HG02885 (cell line): ENCODE results near the gene TTLL11.
"Not testable (repeated sequence)": the region's sequence is repeated elsewhere in the genome, so short reads cannot be mapped to it uniquely, and the experiment has no call there.

Experiments
- ATAC-seq: cut with Tn5 transposase; IDR thresholded peaks from one replicate; pipeline ENCODE4 v1.9.1; 2021; ENCODE audit warnings: mild to moderate bottlenecking; ENCODE audit not compliant: unreplicated experiment, poor library complexity

TTLL11 gene

DNA sequence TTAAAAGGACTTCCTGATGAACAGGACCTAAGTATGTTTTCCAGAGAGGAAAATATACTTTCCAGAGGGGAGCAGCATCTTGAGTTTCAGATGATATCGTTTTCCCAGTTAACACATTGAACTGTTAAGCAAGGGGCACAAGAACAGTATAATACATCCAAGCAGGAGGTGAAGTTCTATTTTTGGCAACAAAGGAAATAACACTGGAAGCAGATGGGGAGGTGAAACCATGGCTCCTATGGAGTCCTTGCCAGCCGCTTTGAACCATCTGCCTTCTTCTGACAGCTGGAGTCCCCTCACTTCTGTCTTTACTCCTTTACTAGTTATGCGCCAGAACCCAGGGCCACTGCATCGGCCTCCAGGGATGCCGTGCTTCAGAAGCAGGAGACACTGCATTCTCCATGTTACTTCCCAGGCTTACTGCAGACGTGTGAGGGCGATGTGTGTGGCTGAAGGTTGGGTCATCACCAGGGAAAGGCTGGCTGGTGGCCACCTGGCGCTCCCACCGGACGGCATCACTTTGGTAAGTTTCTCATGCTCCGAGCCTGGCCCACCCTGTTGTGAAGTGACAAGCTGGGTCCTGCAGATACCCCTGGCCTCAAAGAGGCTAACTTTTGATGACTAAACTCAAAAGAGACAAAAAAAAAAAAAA is 77.8 kb downstream of the TTLL11 start:
- no peak for ATAC-seq

DNA sequence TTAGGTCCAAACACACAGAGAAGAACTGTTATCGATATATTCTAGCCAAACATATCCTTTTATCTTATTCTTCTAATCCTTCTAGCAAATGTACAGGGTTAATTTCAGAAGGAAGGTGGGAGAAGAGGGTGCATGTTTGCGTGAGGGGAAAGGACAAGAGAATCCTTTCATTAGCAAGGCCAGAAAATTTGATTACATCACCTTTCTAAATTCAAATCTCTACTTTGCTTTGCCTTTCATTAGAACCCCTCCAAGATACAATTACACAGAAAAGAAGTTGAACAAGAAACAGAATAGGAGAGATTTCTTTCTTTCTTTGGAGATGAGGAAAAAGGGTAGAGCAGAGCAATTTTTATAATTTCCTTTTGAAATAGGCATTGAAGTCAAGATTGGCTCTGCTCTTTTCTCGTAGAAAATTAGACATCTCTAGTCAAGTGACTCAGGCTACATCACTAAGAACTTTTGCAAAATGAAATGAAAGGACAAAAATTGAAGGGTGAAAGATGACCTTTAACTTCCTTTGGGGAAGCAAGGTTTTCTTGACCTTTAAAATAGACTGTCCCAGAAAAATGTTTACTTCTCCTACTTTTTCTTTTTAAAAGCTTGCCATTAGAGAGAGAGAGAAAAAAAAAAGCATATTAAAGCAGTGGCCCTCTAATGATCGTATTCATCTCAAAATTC is 81.2 kb downstream of the TTLL11 start:
- ATAC-seq, result no peak

DNA sequence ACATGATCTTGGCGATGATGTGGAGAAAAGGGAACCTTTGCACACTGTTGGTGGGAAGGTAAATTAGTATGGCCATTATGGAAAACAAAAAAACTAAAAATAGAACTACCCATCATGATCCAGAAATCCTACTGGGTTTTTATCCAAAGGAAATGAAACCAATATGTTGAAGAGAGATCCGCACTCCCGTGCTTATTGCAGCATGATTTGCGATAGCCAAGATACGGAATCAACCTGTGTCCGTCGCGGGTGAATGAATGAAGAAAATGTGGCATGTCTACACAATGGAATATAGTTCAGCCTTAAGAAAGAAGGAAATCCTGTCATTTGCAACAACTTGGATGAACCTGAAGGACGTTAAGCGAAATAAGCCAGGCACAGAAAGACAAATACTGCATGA is 84.5 kb downstream of the TTLL11 start:
- ATAC-seq, result no peak

DNA sequence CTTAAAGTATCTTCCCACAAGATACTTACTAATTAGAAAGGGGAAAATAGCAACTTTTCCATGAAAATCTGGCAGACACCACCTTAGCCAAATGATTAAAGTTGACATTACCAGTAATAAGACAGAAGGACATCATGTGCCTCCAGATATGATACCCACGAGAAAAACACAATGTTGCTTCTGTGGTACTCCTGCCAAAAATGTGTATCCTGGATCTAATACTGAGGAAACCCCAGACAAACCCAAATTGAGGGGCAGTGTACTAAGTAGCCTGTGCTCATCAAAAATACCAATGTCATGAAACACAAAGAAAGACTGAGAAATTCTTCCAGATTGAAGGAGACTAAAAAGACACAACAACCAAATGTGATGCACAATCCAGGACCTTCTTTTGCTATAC is 85.3 kb downstream of the TTLL11 start:
- no peak for ATAC-seq

DNA sequence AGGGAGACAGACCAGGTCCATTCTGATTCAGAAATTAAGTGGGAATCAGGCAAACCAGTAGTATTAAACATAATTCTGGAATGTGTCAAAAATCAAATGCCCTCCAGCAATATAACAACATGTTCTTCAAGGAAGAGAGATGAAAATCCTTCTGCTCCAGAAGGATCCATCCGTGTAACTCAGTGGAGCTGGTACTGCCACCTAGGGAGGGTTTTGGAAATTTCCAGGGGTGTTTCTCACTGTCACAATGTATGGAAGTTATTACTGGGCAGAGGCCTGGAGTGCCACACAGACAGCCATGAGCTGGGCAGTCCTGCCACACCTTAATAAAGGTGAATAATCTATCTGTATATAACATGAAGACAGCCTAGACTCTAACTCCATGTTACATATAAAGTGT is 87.5 kb downstream of the TTLL11 start:
- ATAC-seq, result no peak

DNA sequence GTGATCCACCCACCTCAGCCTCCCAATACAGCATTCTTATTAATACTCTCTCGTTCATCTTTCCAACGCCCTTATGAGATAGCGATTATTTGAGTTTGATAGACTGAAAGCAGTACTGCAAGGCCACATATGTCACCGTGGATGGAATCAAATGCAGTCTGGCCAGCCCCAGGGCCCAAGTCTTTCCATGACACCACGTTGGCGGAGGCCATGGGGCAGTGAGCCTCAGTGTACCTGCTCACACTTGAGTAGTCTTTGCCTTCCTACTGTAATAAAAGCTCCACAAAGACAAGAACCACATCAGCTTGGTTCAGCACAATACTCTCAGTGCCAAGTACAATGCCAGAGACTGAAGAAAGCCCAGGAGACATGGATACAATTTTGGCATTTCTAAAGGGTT is 88.5 kb downstream of the TTLL11 start:
- ATAC-seq, result no peak

DNA sequence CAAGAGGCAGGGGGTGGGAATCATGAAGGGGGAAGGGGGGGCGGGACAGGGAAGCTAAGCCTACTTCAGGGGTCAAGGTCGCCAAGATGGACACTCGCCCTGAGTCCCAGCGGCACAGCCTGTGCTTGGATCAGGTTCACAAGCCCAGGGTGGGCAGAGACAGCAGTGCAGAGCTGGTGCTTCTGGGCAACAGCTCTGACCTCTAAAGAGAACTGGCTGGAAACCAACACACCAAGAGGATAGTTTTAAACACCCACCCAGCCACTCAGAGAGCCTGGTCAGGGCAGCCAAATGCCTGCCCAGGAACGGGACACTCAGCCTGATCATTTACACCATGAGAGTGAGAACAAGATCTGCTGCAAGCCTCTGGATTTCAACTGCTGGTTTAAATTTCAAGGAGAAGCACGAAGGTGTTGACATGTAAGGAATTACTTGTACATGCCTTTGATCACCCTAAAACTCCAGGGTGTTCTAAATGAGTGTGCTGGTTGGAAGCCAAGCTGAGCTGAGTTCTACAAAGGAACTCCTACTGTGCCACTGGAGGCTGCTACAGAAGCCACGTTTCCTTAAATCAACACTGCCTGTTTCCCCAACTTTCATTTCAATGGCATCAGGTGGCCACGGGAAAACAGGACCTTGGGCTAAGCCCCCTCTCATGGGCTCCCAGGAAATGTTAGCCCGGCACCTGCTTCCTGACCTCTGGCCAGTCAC is 91.5 kb downstream of the TTLL11 start:
- ATAC-seq, result no peak

DNA sequence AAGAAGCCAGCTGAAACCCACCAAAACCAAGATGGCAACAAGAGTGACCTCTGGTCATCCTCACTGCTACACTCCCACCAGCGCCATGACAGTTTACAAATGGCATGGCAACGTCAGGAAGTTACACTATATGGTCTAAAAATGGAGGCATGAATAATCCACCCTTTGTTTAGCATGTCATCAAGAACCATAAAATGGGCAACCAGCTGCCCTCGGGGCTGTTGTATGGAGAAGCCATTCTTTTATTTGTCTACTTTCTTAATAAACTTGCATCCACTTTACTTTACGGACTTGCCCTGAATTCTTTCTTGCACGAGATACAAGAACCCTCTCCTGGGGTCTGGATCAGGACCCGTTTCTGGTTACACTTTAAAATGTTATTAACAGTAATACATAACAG is 92.6 kb downstream of the TTLL11 start:
- ATAC-seq, result not testable (repeated sequence)

DNA sequence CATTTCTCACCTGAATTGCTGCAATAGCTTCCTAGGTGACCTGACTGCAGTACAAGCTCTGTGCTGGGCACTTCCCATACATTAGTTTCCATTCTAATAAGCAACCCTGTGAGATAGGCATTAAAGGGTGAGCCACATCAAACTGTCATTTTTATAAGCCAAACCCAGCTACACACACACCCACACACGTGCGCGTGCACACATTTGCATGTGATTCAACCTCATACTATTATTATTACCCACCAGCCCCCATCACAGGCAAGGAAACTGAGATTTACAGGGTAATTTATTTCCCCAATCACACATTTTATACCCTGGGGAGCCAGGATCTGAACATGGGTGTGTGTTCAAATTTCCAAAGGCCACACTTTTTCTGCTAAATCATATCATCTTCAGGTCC is 93.6 kb downstream of the TTLL11 start:
- ATAC-seq, result no peak

DNA sequence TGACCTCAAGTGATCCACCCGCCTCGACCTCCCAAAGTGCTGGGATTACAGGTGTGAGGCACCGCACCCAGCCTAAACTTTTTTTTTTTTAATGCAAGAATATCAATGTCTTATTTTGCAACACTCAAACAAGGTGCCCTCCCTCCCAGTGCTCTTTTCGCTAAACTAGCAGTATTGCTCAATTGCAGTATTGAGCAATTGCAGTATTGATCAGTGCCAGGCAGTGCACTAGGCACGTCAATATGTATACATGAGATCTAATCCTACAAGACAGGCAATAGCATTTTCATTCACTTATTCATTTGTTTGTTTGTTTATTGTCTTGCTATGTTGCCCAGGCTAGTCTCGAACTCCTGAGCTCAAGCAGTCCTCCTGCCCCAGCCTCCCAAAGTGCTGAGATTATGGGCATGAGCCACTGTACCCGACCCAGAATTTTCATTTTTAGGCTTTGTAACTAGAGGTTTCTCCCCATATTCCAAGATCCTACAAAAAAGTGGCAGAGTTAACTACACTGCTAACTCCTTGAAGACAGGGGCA is 94.5 kb downstream of the TTLL11 start:
- no peak for ATAC-seq

DNA sequence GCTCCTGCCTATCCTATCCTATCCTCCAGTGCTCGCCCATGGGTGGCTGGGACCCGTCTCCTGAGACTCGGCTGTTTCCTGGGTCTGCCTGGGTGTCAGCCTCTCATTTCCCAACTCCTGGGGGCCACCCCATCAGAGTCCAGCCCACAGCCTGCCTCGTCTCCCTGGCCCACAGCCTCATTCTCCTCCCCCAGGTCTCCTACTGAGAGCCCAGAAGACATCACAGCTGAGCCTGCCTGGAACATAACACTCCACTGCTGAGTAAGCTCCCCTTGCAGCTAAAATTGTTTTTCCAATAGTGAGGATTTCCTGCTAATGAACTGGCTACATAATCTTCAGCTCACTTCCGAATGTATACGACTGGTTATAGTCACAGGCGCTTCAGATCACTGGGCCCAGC is 95.3 kb downstream of the TTLL11 start:
- ATAC-seq, result no peak

DNA sequence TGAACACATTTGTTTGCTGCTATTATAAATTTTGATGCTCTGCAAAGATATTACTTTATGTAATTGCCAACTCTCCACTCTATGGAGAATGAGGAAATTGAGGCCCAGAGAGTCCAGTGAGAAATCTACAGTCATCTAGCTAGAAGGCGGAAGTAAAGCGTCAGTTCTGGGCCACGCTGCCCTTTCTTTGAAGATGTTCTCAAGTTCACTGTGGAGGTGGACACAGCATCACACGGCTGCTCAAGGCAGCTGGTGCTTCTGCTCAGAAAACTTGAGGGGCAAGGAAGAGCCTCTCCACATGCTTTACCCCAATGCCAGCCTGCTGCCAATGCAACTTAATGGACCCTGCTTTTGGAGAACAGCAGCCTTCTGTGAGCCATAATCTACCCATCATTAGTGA is 96.3 kb downstream of the TTLL11 start:
- ATAC-seq, result no peak

DNA sequence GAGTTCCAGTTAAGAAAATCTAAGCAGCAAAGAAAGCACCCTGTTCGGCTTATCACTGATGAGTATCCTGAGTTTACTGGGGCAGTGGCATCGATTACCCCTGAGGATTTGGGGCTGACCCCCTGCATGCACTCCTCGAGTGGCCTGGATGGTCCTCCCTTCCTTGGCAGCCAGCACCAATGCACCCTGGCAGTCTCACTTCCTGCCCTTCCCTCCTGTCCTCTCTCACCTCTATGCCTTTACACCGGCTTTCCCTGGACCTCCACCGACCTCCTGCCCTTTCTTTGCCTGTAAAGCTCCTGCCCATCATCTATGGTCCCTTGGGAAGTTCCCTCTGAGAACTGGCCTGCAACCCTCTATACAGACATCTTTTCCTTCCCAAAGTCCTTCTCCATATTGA is 97.1 kb downstream of the TTLL11 start:
- no peak for ATAC-seq

DNA sequence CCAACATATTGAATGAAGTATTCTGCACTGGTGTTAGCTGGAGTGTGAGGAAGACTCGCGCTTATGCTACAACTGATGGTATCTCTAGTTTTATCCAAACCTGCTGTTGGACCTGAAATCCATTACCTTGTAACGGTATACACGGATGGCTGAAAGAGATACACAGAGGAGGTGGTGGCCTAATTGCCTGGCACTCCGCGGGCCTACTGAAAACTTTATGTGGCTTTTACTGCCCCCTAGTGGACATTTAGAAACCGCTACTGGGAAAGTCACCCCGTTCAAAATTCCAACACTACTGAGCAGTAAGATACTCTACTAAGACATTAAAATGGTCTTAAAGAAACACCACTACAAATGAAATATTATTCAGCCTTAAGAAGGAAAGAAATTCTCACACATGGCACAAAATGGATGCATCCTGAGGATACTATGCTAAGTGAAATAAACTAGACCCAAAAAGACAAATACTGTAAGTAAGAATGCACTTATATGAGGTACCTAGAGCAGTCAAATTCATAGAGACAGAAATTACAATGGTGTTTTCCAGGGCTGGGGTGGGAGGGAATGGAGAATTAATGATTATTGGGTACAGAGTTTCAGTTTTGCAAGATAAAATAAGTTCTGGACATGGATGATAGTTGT is 100.4 kb downstream of the TTLL11 start:
- no peak for ATAC-seq

DNA sequence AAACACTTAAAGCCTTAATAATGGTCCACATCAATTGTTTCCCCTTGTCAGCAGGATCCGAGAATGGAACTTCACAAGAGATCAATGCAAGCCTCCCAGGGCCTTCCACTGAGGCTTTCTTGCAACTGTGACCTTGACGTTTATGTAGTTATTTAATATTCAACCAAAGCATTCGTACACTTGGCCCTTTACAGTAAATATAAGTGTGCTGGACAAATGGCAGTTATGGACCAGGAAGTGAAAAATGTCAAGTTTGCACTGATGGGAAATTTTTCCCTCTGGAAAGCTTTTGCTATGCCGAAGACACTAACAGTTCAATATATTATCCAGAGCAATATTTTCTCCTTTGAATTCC is 101.8 kb downstream of the TTLL11 start:
- no peak for ATAC-seq

DNA sequence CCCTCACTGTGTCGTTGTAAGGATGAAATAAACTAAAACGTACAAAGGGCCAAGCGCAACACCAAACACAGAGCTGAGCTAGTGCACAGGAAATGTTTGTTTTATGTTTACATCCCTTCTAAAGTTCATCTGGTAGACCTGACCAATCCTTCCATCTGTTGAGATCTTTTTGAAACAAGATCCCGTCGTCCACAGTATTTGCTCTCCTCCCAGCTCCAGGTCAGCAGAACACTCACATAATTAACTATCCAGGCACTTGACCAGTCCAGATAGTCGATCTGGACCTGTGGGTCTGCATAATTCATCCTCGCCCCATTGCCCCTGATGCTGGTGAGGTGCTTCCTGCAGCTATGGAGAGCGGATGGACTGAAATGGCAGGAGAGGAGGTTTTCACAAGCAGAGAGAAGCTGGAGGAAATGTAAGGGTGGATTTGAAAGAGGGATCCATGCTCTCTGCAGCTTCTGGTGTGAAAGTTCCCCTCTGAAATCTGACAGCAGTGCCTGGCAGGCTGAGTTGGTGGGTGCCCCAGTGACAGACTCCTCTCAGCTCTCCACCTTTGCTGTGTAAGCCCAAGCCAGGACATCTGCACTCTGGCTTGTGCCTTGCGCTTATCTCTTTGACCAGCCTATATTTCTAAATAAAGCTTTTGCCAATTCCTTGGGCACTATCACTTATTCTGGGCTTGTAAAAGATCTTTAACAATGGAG is 102.4 kb downstream of the TTLL11 start:
- ATAC-seq, result no peak

DNA sequence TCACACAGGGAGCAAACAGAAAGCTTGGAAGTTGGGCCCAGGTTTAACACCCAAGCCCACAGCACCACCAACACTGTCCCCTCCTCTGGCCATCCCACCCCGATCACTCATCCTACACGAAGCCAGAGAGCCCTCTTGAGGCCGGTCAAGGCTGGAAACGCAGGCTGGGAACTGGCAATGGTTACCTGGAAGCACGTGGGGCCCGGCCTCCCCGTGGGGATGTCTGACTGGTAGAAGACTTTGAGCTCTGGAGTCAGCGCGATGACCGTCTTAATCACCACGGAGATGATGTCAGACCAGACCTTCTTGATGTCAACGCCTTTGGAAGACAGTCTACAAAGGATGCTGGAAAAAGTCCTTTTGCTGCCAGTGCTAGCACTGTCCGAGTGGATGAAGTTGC is 104.1 kb downstream of the TTLL11 start:
- no peak for ATAC-seq

DNA sequence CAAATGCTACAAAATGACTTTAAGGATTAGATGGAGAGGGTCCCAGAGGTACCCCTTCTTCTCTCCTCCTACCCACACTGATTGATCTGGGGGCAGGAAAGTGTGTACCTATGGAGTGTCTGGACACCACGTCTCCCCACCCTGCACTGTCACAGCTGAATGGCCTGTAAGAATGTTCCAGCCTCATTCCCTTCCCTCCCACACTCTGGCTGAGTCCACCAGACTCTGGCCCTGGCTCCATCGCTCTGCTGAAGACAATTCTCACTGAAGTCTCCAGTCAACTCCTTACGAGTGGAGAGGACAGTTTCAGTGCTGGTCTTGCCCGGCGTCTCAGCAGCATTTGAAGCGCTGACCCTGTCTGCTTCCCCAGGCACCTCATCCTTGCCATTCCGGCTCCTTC is 105.8 kb downstream of the TTLL11 start:
- ATAC-seq, result no peak

DNA sequence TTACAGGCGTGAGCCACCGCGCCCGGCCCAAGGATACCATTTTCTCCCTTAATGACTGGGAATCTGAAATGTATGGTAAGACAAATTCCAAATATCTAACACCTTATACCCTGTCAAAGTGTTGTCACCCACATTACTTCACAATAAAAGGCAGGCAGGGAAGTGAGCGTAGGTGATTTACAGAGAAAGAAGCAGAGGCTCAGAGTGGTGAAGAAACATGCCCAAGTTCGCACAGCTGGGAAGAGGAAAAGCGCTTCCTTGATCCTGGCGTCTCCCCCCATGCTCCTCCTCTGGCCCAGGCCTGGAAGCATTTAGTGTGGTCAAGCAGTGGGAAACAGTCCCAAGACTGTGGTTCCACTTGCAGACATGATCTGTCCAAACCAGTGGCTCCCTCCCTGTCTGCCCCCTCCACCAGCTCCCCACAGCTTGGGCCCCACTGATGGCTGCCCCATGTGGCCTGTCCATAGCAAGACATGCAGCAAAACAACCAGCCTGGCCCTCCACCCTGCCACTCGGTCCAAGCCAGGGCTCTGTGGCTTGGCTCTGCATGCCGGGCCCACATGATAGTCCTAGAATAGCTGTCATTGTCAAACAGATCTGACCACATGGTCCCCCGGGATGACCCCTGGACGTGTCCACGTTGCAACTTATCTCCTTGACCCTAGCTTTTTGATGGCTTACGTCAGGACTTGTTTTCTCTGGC is 107.2 kb downstream of the TTLL11 start:
- ATAC-seq, result no peak
